DMS53 treated with DMSO at 0.1 percent for 48 hours (cell line): Measurements from ENCODE around the gene GADL1.

ENCODE experiments used
- DNase-seq: peaks from one replicate; lab custom pipeline; 2025; ENCODE audit not compliant: unreplicated experiment; lab: John Stamatoyannopoulos, UW

Gene GADL1

DNA sequence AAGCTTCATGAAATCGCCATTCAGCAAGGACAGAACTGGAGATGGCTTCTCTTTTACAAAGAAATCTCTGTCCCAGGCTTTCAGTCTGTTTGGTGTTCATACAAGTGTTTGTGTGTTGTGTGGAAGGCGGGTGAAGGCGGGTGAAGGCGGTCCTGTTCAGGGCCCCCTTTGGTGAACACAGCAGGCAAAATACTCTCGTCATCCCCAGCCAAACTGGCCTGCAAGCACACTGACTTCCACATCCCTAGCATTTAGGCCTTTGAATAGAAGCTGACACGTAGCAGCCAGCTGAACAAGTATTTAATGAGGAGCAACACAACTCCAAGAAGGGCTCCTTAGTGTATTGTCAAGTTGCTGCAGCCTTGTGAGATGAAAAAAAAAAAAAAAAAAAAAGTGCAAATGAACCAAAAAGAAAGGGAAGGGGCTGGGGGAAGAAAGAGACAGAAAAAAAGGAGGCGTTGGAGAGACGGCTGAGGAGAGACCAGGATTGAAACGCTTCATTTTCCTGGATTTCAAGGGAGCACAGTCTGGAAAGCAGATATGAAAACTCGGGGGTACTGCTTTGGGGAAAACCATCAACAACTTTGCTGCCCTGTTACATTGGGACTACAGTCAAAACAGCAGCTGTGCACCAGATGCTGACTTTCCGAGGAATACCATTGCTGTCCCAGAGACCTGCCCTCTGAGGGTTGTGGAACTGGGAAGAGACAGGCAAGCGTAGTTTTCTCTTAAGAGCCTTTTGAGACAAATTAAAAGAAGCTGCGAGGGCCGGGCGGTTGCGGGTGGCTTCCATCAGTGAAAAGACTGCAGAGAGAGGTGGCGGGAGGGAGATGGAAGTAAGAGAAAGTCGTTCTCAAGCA, 213.4 kb downstream of the GADL1 start:
- DNase-seq: no peak

DNA sequence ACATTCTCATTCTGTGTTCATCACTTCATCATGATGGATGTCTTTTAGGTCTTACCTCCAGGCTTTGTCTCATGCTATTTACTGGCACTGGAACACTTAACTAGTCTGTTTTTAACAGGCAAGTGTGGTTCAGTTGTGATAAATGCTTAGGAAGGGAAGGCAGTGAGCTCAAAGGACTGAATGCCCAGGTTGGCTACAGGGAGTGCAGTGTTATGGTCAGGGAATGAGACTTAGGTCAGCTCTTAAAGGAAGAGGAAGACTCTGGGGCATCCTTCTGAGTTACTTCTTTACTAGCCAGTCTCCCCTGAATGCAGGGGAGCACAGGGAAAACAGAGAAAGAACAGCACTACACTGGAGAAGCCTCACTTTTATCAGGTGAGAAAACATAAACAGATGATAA, 215.4 kb downstream of the GADL1 start:
- DNase-seq: no peak

DNA sequence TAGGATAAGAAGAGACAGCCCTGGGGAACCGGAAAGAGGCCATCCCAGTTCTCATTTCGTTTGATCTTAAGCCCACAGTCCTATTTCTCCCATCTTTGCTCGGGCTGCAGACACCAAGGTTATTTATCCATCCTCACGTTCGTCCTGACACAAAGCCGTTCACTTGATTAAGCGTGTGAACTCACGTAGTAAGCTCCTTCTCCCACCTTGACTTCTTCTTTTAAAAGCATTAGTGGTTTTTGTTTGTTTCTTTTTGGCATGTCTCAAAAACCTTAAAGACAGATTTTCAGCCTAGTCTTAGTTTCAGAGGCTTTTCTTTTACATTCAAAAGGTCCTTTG, 217.1 kb downstream of the GADL1 start:
- no peak for DNase-seq

DNA sequence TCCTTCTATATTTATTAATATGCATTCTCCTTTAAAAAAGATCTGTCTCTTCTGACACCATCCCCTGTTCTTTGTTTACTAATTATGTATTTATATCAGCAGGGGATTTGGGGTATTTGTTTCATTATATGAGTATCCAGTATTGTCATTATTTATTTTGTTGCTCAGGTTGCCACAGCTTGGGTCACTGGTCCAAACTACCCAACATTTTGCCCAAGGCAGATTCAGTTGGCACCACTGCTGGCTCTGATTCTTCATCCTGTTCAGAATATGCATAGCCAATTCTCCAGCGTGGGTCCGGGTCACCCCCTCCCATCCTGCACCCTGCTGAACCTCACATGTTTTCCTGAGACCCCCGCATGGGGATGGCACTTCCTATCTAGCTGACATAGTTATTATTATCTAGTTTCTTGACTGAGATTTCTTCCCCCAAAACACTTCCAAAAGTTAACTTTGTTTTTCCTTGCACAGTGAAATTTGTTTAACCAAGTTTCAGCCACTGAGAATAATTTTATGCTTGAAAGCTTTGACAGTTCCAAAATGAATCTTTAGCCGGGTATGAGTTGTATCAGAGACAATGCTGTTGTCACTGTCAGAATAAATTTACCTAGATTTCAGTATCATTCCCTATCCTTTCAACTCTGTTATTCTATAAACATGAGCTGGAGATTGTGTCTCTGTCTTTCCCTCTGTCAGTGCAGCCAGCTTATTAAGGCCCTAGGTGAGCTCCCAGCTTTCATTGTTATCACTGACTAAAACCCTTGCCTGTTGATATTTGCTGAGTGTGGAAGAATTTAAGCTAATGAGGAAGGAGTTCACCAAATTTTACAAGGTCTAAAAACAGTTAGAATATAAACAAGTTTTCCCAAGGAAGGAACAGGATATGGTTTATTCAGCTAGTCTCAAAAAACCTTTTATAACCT, 217.8 kb downstream of the GADL1 start:
- DNase-seq: no peak
